ENCODE data around the gene CYSLTR2. TPM values are rescaled to one million over a fixed set of nuclear protein-coding genes. Genes with fewer than 3 reads are reported as not detected.

Gene CYSLTR2
- total and polyA plus RNA-seq, 2 of the 8 experiments (the other 6 are each of a cell fraction or from before 2014, with no cell fraction given) = not detected

DNA sequence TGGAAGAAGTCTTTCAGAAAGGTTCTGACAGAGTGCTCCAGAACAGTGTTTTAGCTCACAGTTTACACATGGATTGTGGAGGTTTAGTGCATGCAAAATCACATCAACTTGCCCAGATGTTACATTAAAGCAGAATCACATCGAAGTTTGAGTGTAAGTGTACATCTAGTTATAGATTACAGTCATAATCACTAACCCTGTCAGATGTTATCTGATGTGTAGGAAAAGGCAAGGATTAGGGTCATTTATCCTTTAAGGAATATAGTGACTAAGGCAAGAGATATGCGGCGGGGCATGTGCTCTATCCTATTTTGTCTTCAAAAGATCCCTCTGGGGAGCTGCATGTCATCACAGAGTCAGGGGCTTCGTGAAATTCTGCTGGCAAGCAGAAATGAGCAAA is 66.9 kb downstream of the CYSLTR2 start (continued):
- TF ChIP-seq, protein P1, sequence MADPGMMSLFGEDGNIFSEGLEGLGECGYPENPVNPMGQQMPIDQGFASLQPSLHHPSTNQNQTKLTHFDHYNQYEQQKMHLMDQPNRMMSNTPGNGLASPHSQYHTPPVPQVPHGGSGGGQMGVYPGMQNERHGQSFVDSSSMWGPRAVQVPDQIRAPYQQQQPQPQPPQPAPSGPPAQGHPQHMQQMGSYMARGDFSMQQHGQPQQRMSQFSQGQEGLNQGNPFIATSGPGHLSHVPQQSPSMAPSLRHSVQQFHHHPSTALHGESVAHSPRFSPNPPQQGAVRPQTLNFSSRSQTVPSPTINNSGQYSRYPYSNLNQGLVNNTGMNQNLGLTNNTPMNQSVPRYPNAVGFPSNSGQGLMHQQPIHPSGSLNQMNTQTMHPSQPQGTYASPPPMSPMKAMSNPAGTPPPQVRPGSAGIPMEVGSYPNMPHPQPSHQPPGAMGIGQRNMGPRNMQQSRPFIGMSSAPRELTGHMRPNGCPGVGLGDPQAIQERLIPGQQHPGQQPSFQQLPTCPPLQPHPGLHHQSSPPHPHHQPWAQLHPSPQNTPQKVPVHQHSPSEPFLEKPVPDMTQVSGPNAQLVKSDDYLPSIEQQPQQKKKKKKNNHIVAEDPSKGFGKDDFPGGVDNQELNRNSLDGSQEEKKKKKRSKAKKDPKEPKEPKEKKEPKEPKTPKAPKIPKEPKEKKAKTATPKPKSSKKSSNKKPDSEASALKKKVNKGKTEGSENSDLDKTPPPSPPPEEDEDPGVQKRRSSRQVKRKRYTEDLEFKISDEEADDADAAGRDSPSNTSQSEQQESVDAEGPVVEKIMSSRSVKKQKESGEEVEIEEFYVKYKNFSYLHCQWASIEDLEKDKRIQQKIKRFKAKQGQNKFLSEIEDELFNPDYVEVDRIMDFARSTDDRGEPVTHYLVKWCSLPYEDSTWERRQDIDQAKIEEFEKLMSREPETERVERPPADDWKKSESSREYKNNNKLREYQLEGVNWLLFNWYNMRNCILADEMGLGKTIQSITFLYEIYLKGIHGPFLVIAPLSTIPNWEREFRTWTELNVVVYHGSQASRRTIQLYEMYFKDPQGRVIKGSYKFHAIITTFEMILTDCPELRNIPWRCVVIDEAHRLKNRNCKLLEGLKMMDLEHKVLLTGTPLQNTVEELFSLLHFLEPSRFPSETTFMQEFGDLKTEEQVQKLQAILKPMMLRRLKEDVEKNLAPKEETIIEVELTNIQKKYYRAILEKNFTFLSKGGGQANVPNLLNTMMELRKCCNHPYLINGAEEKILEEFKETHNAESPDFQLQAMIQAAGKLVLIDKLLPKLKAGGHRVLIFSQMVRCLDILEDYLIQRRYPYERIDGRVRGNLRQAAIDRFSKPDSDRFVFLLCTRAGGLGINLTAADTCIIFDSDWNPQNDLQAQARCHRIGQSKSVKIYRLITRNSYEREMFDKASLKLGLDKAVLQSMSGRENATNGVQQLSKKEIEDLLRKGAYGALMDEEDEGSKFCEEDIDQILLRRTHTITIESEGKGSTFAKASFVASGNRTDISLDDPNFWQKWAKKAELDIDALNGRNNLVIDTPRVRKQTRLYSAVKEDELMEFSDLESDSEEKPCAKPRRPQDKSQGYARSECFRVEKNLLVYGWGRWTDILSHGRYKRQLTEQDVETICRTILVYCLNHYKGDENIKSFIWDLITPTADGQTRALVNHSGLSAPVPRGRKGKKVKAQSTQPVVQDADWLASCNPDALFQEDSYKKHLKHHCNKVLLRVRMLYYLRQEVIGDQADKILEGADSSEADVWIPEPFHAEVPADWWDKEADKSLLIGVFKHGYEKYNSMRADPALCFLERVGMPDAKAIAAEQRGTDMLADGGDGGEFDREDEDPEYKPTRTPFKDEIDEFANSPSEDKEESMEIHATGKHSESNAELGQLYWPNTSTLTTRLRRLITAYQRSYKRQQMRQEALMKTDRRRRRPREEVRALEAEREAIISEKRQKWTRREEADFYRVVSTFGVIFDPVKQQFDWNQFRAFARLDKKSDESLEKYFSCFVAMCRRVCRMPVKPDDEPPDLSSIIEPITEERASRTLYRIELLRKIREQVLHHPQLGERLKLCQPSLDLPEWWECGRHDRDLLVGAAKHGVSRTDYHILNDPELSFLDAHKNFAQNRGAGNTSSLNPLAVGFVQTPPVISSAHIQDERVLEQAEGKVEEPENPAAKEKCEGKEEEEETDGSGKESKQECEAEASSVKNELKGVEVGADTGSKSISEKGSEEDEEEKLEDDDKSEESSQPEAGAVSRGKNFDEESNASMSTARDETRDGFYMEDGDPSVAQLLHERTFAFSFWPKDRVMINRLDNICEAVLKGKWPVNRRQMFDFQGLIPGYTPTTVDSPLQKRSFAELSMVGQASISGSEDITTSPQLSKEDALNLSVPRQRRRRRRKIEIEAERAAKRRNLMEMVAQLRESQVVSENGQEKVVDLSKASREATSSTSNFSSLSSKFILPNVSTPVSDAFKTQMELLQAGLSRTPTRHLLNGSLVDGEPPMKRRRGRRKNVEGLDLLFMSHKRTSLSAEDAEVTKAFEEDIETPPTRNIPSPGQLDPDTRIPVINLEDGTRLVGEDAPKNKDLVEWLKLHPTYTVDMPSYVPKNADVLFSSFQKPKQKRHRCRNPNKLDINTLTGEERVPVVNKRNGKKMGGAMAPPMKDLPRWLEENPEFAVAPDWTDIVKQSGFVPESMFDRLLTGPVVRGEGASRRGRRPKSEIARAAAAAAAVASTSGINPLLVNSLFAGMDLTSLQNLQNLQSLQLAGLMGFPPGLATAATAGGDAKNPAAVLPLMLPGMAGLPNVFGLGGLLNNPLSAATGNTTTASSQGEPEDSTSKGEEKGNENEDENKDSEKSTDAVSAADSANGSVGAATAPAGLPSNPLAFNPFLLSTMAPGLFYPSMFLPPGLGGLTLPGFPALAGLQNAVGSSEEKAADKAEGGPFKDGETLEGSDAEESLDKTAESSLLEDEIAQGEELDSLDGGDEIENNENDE (IDR thresholded peaks at IDR 0.05; ENCODE audit: insufficient replicate concordance, low read length) = no peak
- TF ChIP-seq MAFK (IDR thresholded peaks at IDR 0.05; ENCODE audit: low read depth, low read length) = no peak
- TF ChIP-seq CTBP2 (IDR thresholded peaks at IDR 0.05; ENCODE audit: borderline replicate concordance, insufficient read depth, insufficient read length, low read length) = no peak
